Skin epidermis (tissue), 12 donors: ENCODE data around the gene GRHPR.

Experiments
- H3K27ac ChIP-seq, 21 experiments: fragments of 200-600 bp; sonication (generic) in 11 of 21; one replicate each; pipeline ENCODE4 v1.5.0; 2020; ENCODE audit warnings: mild to moderate bottlenecking in 3 of 21, inconsistent platforms in 2 of 21, moderate library complexity in 2 of 21
- H3K4me3 ChIP-seq, 7 experiments: fragments of 200-600 bp; sonication (generic) in 2 of 7; one replicate each; pipeline ENCODE4 v1.5.0; 2020; ENCODE audit warnings: inconsistent platforms in 2 of 7, mild to moderate bottlenecking in 2 of 7, moderate library complexity in 1 of 7

Gene GRHPR

GRCh38 chr9:37438359-37438758 lies 15.9 kb downstream of the GRHPR start:
- Histone ChIP-seq H3K27ac (peak overlapping the region in 1 of 21 experiments; percentile 20), H3K4me3 (no peak overlapping the region)

GRCh38 chr9:37441776-37442370 lies 19.4 kb downstream of the GRHPR start:
- Histone ChIP-seq H3K27ac (no peak overlapping the region), H3K4me3 (no peak overlapping the region)

- no peak overlapping the region for H3K27ac ChIP-seq
- H3K4me3 ChIP-seq, result no peak overlapping the region
Observed at GRCh38 chr9:37442556-37442955, 20.1 kb downstream of the GRHPR start.

- Histone ChIP-seq H3K27ac (no peak overlapping the region), H3K4me3 (no peak overlapping the region)
Observed at GRCh38 chr9:37443566-37443965, 21.1 kb downstream of the GRHPR start.

GRCh38 chr9:37444890-37445289 lies 22.4 kb downstream of the GRHPR start:
- H3K27ac ChIP-seq, result no peak overlapping the region
- no peak overlapping the region for H3K4me3 ChIP-seq

- Histone ChIP-seq H3K4me3 (no peak overlapping the region), H3K27ac (no peak overlapping the region)
Observed at GRCh38 chr9:37445832-37446231, 23.3 kb downstream of the GRHPR start.

GRCh38 chr9:37446401-37446800 lies 23.9 kb downstream of the GRHPR start:
- H3K4me3 ChIP-seq, result no peak overlapping the region
- peak overlapping the region in 1 of 21 experiments; percentile 0 for H3K27ac ChIP-seq

GRCh38 chr9:37447111-37447510 lies 24.6 kb downstream of the GRHPR start:
- Histone ChIP-seq H3K27ac (no peak overlapping the region), H3K4me3 (no peak overlapping the region)

- no peak overlapping the region for H3K27ac ChIP-seq
- H3K4me3 ChIP-seq, result no peak overlapping the region
Observed at GRCh38 chr9:37449862-37450632, 27.6 kb downstream of the GRHPR start.

GRCh38 chr9:37451628-37452027 lies 29.1 kb downstream of the GRHPR start:
- H3K27ac ChIP-seq, result no peak overlapping the region
- H3K4me3 ChIP-seq, result no peak overlapping the region

- no peak overlapping the region for H3K27ac ChIP-seq
- no peak overlapping the region for H3K4me3 ChIP-seq
Observed at GRCh38 chr9:37452611-37453010, 30.1 kb downstream of the GRHPR start.

GRCh38 chr9:37453827-37454226 lies 31.3 kb downstream of the GRHPR start:
- no peak overlapping the region for H3K4me3 ChIP-seq
- no peak overlapping the region for H3K27ac ChIP-seq

GRCh38 chr9:37454238-37454637 lies 31.7 kb downstream of the GRHPR start:
- Histone ChIP-seq H3K27ac (no peak overlapping the region), H3K4me3 (no peak overlapping the region)

GRCh38 chr9:37455884-37456647 lies 33.6 kb downstream of the GRHPR start:
- Histone ChIP-seq H3K4me3 (no peak overlapping the region), H3K27ac (peak overlapping the region in 6 of 21 experiments; percentile 0 to 52 (median 21))

GRCh38 chr9:37456817-37457216 lies 34.3 kb downstream of the GRHPR start:
- H3K27ac ChIP-seq, result peak overlapping the region in 8 of 21 experiments; percentile 0 to 52 (median 22)
- no peak overlapping the region for H3K4me3 ChIP-seq

- Histone ChIP-seq H3K4me3 (peak overlapping the region; percentile 76 to 98 (median 93)), H3K27ac (peak overlapping the region in 19 of 21 experiments; percentile 83 to 98 (median 94))
Observed at GRCh38 chr9:37464006-37464405, 41.5 kb downstream of the GRHPR start.

- H3K4me3 ChIP-seq, result peak overlapping the region; percentile 76 to 98 (median 93)
- H3K27ac ChIP-seq, result peak overlapping the region; percentile 50 to 98 (median 94)
Observed at GRCh38 chr9:37464426-37465248, 42.1 kb downstream of the GRHPR start.

- Histone ChIP-seq H3K27ac (peak within 1 kb of the TSS; percentile 50 to 98 (median 94)), H3K4me3 (peak within 1 kb of the TSS; percentile 76 to 98 (median 93))
Observed at GRCh38 chr9:37465249-37466036, 42.9 kb downstream of the GRHPR start, which contains the start of gene ZBTB5. Gene ZBTB5, minus strand, starts transcription at chr9:37465450. Its CDS starts 22,899 bp downstream, at chr9:37442551.
